Measurements from ENCODE around the gene EEFSEC.

- TF ChIP-seq, protein P1, sequence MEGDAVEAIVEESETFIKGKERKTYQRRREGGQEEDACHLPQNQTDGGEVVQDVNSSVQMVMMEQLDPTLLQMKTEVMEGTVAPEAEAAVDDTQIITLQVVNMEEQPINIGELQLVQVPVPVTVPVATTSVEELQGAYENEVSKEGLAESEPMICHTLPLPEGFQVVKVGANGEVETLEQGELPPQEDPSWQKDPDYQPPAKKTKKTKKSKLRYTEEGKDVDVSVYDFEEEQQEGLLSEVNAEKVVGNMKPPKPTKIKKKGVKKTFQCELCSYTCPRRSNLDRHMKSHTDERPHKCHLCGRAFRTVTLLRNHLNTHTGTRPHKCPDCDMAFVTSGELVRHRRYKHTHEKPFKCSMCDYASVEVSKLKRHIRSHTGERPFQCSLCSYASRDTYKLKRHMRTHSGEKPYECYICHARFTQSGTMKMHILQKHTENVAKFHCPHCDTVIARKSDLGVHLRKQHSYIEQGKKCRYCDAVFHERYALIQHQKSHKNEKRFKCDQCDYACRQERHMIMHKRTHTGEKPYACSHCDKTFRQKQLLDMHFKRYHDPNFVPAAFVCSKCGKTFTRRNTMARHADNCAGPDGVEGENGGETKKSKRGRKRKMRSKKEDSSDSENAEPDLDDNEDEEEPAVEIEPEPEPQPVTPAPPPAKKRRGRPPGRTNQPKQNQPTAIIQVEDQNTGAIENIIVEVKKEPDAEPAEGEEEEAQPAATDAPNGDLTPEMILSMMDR (IDR thresholded peaks at IDR 0.05 in 8 of 11, conservative IDR thresholded peaks at IDR 0.05 in 3 of 11), result no peak
- TF ChIP-seq POLR2AphosphoS5 (IDR thresholded peaks at IDR 0.05) (no peak), POLR2A (IDR thresholded peaks at IDR 0.05) (no peak)
These were observed 120.0 kb downstream of the EEFSEC start for GRCh38 chr3:128273109-128273840.
